Measurements from ENCODE around the gene GOLGA2. TPM values are rescaled to one million over a fixed set of nuclear protein-coding genes. Genes with fewer than 3 reads are reported as not detected.

Gene GOLGA2
- total and polyA plus RNA-seq, 2 of the 13 experiments (the other 11 are each of a cell fraction or from before 2014, with no cell fraction given) = 45.3 to 45.8 TPM

DNA sequence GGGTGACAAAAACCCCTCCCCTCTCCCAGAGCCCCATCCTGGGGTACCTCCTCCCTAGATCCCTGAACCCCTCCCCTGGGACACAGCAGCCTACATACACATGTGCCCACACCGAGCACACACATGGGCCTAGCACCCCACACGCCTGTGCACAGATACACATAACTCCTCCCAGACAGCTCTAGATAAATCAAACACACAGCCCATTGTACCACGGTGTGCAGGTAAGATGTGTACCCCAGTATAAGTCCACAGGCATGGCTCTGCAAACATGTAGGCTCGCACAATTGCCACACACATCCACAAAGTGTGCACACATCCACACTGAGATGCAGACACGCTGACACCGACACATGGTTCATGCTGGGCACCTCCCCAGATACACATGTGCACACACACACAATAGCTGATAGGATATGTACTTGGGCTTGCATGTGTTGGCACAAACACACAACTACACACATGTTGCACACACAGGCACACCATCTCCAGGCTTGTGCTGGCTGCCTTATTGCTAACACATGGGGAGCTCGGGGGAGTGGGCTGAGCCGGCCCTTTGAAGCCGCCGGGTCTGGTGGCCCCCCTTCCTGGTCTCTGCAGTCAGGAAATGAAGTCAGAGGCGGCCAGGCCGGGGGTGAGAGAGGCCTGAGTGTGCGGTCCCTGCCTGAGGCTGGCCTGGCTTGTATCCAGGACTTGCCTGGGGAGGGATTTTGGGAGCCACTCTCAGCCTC, 30.2 kb downstream of the GOLGA2 start (continued):
- TF ChIP-seq, protein P1, sequence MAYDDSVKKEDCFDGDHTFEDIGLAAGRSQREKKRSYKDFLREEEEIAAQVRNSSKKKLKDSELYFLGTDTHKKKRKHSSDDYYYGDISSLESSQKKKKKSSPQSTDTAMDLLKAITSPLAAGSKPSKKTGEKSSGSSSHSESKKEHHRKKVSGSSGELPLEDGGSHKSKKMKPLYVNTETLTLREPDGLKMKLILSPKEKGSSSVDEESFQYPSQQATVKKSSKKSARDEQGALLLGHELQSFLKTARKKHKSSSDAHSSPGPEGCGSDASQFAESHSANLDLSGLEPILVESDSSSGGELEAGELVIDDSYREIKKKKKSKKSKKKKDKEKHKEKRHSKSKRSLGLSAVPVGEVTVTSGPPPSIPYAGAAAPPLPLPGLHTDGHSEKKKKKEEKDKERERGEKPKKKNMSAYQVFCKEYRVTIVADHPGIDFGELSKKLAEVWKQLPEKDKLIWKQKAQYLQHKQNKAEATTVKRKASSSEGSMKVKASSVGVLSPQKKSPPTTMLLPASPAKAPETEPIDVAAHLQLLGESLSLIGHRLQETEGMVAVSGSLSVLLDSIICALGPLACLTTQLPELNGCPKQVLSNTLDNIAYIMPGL (CRISPR knock-in tag; IDR thresholded peaks at IDR 0.05; ENCODE audit: borderline replicate concordance in 1 of 2, low read depth in 1 of 2) = 0 out of 4 replicates have a peak, but pooled peaks of 1 of the 2 experiments have one; percentile 49
- TF ChIP-seq MED13 (CRISPR knock-in tag; IDR thresholded peaks at IDR 0.05) (no peak), CHCHD3 (CRISPR knock-in tag; IDR thresholded peaks at IDR 0.05) (no peak), KDM5B (CRISPR knock-in tag; IDR thresholded peaks at IDR 0.05; ENCODE audit: borderline replicate concordance) (peak; percentile 23; the same call in 1 of the 2 replicates), BRCA1 (CRISPR knock-in tag; IDR thresholded peaks at IDR 0.05) (no peak), ZFY (CRISPR knock-in tag; IDR thresholded peaks at IDR 0.05) (peak; percentile 15; the same call in 1 of the 2 replicates), ZNF441 (CRISPR knock-in tag; IDR thresholded peaks at IDR 0.05; ENCODE audit: borderline replicate concordance) (no peak), SRY (CRISPR knock-in tag; IDR thresholded peaks at IDR 0.05) (0 out of 2 replicates have a peak, but pooled peaks have one; percentile 41), DMAP1 (CRISPR knock-in tag; IDR thresholded peaks at IDR 0.05) (peak; percentile 34; the same call in 1 of the 2 replicates), ZSCAN25 (CRISPR knock-in tag; IDR thresholded peaks at IDR 0.05) (peak; percentile 65; the same call in 1 of the 2 replicates)
- TF ChIP-seq, protein P2, sequence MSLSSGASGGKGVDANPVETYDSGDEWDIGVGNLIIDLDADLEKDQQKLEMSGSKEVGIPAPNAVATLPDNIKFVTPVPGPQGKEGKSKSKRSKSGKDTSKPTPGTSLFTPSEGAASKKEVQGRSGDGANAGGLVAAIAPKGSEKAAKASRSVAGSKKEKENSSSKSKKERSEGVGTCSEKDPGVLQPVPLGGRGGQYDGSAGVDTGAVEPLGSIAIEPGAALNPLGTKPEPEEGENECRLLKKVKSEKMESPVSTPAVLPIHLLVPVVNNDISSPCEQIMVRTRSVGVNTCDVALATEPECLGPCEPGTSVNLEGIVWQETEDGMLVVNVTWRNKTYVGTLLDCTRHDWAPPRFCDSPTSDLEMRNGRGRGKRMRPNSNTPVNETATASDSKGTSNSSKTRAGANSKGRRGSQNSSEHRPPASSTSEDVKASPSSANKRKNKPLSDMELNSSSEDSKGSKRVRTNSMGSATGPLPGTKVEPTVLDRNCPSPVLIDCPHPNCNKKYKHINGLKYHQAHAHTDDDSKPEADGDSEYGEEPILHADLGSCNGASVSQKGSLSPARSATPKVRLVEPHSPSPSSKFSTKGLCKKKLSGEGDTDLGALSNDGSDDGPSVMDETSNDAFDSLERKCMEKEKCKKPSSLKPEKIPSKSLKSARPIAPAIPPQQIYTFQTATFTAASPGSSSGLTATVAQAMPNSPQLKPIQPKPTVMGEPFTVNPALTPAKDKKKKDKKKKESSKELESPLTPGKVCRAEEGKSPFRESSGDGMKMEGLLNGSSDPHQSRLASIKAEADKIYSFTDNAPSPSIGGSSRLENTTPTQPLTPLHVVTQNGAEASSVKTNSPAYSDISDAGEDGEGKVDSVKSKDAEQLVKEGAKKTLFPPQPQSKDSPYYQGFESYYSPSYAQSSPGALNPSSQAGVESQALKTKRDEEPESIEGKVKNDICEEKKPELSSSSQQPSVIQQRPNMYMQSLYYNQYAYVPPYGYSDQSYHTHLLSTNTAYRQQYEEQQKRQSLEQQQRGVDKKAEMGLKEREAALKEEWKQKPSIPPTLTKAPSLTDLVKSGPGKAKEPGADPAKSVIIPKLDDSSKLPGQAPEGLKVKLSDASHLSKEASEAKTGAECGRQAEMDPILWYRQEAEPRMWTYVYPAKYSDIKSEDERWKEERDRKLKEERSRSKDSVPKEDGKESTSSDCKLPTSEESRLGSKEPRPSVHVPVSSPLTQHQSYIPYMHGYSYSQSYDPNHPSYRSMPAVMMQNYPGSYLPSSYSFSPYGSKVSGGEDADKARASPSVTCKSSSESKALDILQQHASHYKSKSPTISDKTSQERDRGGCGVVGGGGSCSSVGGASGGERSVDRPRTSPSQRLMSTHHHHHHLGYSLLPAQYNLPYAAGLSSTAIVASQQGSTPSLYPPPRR (CRISPR knock-in tag; IDR thresholded peaks at IDR 0.05; ENCODE audit: borderline replicate concordance) = 0 out of 2 replicates have a peak, but pooled peaks have one; percentile 22
- TF ChIP-seq, protein P3, sequence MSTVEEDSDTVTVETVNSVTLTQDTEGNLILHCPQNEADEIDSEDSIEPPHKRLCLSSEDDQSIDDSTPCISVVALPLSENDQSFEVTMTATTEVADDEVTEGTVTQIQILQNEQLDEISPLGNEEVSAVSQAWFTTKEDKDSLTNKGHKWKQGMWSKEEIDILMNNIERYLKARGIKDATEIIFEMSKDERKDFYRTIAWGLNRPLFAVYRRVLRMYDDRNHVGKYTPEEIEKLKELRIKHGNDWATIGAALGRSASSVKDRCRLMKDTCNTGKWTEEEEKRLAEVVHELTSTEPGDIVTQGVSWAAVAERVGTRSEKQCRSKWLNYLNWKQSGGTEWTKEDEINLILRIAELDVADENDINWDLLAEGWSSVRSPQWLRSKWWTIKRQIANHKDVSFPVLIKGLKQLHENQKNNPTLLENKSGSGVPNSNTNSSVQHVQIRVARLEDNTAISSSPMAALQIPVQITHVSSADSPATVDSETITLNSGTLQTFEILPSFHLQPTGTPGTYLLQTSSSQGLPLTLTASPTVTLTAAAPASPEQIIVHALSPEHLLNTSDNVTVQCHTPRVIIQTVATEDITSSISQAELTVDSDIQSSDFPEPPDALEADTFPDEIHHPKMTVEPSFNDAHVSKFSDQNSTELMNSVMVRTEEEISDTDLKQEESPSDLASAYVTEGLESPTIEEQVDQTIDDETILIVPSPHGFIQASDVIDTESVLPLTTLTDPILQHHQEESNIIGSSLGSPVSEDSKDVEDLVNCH (CRISPR knock-in tag; IDR thresholded peaks at IDR 0.05) = no peak
- TF ChIP-seq, protein P4, sequence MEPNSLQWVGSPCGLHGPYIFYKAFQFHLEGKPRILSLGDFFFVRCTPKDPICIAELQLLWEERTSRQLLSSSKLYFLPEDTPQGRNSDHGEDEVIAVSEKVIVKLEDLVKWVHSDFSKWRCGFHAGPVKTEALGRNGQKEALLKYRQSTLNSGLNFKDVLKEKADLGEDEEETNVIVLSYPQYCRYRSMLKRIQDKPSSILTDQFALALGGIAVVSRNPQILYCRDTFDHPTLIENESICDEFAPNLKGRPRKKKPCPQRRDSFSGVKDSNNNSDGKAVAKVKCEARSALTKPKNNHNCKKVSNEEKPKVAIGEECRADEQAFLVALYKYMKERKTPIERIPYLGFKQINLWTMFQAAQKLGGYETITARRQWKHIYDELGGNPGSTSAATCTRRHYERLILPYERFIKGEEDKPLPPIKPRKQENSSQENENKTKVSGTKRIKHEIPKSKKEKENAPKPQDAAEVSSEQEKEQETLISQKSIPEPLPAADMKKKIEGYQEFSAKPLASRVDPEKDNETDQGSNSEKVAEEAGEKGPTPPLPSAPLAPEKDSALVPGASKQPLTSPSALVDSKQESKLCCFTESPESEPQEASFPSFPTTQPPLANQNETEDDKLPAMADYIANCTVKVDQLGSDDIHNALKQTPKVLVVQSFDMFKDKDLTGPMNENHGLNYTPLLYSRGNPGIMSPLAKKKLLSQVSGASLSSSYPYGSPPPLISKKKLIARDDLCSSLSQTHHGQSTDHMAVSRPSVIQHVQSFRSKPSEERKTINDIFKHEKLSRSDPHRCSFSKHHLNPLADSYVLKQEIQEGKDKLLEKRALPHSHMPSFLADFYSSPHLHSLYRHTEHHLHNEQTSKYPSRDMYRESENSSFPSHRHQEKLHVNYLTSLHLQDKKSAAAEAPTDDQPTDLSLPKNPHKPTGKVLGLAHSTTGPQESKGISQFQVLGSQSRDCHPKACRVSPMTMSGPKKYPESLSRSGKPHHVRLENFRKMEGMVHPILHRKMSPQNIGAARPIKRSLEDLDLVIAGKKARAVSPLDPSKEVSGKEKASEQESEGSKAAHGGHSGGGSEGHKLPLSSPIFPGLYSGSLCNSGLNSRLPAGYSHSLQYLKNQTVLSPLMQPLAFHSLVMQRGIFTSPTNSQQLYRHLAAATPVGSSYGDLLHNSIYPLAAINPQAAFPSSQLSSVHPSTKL (CRISPR knock-in tag; IDR thresholded peaks at IDR 0.05) = peak; percentile 26; the same call in 1 of the 2 replicates

All from HepG2 (cell line).